AML-193 (cell line): ENCODE data around the gene HAPSTR1.
A peak's percentile ranks its signal among the peaks of the same experiment; 100 is the strongest.

Experiments used
- DNase-seq, 2 experiments: peaks; one replicate each; lab custom pipeline; 2025; lab: John Stamatoyannopoulos, UW

Gene HAPSTR1

DNA sequence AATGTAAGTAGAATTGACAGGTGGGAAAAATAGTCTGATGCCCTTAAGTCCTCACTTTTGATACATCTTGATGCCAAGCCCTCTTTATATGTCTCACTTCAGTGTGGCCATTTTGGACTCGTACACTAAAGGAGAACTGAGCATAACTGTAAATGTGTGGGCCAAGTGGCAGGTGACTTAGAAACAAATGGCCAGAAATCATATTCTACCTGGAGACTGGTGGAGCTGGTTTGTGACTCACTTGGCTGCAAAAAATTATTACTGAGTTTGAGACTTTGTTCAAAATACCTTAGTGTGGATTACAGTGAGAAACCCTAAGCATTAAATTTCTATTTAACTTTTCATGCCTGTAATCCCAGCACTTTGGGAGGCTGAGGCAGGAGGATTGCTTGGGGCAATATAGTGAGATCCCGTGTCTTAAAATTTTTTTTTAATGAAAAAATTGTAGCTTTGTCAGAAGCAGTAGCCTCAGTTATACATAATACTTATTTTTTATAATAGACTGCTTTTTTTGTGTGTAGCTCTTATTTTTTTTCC is 5.0 kb downstream of the HAPSTR1 start:
- no peak for DNase-seq

DNA sequence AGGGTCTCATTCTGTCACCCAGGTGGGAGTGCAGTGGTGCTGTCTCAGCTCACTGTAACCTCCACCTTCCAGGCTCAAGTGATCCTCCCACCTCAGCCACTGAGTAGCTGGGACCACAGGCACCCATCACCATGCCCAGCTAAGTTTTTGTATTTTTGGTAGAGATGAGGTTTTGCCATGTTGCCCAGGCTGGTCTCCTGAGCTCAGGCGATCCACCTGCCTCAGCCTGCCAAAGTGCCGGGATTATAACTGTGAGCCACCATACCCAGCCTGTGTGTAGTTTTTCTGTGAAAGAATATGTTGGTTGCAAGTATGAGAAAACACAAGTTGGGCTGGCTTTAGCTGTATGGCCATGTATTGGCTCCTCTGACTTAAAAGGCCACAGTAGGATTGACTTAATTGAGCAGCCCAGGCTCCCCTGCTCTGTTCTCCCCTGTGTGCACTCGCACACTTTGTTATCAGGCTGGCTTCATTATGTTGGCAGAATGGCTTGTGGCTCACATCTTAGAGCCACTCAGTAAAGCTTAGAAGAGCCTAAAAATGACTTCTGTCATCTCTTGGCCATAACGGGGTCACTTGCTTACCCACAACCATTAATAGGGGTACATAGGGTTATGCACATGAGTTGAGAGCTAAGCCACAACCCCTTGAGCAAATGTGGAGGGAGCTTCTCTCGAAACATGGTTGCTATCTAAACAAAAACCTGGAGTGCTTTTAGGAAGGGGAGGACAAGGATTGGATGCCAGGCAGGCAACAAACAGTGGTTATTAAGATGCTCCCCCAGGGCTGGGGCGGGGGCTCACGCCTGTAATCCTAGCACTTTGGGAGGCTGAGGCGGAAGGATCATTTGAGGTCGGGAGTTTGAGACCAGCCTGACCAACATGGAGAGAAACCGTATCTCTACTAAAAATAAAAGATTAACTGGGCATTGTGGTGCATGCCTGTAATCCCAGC is 6.1 kb downstream of the HAPSTR1 start:
- no peak for DNase-seq

DNA sequence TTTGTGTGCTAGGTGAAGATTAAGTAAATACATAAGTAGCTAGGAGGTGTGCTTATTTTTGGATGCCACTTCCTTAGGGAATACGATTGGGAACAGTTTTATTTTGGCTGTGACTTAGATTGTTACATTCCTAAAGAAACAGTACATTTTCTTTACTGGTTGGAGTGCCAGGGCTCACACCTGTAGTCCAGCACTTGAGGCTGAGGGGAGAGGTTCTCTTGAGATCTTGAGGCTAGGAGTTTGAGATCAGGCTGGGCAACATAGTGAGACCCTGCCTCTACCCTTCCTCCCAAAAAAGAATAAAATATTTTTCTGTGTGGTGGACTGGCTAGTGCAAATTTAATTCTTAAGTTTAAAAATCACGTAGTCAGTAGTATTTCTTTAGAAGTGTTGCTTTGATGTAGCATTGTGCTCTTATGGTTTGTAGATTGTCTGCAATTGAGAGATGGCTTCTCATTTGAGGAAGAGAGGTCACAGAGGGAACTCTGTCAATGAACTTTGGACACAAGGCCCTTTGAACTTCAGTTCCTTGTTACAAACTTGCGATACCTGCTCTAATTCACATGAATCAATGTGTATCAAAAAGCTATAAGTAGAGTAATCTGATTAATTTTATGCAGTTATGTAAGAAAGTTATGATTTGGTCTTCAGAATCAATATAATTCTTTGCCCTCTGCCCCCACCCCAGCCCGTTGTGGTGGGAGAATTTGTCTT is 7.1 kb downstream of the HAPSTR1 start:
- no peak for DNase-seq

DNA sequence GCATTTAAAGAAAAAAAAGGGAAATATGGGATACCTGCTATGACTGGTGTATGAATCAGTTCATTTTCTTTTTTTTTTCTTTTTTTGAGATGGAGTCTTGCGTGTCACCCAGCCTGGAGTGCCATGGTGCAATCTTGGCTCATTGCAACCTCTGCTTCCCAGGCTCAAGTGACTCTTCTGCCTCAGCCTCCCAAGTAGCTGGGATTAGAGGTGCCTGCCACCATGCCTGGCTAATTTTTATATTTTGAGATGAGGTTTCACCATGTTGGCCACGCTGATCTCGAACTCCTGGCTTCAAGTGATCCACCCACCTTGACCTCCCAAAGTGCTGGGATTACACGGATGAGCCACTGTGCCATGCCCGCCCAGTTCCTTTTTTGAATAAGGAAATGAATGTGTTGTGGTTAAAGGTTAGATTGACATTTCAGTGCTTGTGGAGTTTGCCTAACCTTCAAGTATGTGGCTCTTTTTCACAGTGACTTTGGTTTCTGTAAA is 7.7 kb downstream of the HAPSTR1 start:
- DNase-seq: peak; percentile 53 to 59

DNA sequence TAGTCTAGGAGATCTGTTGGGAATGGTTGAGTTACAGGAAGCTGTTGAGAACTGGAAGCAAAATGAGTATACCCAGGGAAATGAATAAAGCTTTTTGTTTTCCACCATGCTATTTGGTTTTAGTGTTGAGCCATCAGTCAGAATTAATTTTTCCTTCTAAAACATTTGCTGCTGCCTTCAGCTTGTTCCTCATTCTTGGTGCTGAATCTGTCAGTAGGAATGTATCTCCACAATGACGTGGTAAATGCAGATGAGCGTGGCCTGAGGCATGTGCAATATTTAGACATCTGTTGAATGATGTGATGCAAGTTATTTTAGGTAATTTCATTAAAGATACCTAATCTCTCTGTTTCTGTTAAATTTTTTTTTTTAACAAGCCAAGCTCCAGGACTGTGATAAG is 10.9 kb downstream of the HAPSTR1 start:
- peak in 1 of 2 experiments; percentile 18 for DNase-seq

DNA sequence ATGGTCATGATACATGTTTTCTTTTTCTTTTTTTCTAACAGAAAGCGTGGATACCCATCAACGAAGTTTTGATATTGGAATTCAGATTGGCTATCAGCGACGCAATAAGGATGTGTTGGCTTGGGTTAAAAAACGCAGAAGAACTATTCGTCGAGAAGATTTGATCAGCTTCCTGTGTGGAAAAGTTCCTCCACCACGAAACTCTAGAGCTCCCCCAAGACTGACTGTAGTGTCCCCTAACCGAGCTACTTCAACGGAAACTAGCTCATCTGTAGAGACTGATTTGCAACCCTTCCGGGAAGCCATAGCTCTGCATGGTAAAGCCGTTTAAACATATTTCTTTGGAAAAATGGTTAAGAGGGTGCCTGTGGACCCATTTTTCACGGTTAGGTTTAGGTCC is 11.5 kb downstream of the HAPSTR1 start:
- no peak for DNase-seq

DNA sequence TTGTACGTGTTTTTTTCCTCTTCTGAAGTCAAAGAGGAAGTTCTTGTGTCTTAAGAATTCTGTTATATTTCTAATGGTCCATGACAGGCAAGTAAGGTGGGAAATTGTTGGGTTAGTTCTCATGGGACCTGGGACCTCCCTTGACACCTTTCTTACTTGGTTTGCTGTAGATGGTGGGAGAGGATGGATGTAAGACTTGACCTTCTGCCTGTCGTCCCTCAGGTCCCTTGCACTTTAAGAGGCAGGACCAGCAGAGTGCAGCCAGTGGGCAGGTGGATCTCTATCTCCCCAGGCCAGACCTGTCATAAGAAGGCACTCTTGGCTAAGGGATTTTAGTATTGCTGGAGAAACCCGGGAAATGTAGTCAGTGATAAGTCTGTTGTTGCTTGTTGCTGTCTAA is 12.1 kb downstream of the HAPSTR1 start:
- no peak for DNase-seq

DNA sequence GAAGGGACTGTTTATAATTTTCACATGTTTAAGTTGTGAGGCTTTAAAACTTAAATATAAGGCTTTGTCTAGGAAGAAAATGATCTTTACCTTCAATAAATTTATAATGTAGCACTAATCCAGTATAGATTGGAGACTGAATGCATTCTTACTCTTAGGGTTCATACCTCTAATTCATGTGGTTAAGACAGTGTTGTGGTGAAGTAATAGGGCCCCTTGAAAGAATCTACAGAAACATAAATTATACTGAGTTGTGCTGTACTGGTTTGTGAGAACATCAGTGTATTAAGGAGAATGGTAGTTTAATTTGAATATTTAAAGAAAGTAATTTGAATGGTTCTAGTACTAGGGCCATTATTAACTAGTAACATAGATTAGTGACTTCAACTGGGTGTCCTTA is 13.7 kb downstream of the HAPSTR1 start:
- no peak for DNase-seq

DNA sequence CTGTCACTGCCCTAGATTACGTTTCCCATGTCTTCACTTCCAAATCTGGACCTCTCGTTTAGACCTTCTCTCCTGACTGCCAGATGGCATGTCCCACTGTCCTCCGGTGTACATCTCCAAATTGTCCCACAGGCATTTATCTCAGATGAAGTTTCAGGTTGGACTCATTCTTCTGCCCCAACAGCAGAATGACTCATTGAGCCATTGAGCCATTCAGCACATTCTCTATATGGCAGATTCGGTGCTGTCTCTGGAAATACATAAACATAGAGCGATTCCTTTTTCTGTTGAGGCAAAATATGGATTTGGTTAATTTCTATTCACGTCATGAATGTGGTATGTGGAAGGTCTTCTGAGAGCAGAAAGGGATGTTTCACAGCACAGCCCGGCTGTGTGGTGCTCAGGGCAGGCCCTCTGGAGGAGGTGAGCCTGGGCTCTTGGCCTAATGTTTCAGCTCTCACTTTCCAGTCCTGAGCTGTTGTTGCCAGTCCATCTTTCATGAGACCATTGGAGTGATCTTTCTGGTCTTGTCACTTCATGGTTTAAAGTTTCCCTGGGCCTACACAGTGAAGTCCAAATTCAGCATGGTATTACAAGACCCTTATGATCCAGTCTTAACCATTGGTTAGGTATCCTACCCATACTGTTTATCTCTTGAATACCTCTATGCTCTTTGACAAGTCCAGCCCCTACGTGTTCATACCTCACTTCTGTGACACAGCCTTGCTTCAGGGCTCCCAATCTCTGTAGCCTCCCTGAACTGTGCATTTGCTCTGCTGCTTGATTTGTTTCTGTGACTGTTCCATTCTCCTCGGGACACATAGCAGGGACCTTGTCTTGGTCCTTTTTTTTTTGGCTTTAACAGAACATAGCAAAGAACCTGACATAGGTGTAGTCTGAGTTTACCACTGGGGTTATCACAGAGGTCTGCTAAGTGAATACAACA is 15.9 kb downstream of the HAPSTR1 start:
- DNase-seq: no peak

DNA sequence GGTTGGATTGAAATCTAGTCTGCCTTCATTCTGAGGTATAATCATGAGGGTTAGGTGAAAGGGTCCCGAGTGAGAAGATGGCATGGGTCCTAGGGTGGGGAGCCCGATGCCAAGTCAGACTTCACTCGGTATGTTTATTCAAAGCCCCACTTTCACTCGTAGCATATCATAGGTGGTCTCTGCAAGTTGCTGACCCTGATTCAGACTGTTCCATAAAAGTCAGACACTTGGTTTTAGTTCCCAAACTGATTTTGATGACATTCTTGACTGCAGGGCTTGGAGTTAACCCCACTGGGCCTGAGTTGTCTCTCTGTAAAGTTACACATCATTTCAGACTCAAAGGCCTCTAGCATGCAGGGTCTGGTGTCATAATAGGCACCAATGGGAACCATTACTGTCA is 17.8 kb downstream of the HAPSTR1 start:
- DNase-seq: no peak

DNA sequence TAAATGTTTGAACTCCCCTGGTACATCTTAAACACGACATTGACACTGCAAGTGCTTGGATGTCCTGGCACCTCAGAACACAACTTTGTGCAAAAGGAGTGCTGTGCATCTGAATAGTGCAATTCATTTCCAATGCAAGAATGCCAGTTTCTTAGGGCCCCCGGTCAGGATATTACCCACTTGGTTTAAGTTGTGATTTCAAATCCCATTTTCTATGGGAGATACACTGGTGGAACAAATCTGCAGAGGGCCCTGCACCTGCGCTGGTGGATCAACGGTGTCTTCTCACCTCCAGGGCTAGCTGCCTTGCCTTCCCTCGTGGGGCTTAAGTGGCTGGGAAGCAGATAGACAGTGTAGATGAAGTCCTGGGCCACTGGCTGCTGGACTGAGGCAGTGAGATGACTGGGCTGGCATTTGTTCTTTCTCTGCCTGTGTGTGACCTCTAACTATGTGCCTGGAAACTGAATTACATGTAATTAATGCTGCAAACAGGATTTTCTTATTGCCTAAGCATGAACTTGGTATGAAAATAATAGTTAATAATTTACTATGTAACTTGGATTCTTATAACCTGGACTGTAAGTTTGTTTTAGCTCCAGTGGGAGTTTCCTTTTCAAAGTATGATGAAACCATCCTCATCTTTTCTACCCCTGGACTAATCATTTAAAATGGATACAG is 20.9 kb downstream of the HAPSTR1 start:
- DNase-seq: no peak

DNA sequence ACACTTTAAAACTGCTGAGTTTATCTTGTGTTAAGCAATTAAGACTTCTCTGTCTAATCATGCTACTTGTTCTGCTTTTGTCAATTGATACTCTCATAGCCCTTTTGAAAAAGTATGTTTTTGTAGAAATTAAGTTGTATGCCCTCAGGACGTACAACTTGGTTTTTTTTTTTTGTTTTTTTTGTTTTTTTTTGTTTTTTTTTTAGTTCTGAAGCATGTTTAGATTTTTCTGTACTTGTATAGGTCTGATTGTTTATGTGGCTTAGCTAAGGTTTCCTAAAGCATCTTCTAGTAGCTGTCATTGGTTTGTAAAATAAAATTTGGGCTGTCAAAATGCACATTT is 21.4 kb downstream of the HAPSTR1 start:
- DNase-seq: no peak

DNA sequence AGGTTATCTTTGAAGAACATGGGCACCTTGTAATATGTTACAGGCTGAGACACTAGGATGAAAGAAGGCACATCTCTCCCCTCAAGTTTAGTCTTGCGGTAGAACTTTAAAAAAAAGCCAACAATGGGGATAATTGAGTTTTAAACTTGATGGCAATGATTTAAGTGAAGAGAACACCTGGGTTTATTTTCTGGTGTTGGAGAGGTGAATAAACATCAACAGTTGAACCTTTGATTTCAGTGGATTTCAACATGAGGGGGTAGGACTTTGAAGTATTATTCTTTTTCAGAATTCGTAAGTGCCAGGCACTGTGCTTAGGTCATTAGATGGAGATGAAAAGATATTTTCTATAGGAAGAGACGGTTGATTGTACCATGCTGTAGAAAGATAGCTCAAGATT is 22.3 kb downstream of the HAPSTR1 start:
- DNase-seq: no peak

DNA sequence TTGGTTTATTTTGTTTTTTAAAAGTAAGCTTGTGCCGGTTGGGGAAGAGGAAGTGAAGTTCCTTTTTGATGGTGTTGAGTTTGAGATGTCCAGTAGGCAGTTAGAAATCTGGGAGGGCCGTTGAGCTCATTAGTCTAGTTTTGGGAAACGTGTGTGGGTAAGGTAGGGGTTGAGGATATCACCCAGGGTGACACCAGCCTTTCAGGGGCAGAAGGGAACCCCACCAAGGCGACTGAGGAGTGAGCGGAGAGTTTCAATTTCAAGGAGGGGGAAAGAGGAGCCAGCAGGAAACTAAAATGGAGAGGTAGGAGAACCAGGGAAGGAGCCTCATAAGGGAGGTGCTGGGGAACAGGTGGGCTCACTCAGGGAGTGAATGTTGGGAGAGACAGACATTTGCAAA is 22.7 kb downstream of the HAPSTR1 start:
- DNase-seq: no peak

DNA sequence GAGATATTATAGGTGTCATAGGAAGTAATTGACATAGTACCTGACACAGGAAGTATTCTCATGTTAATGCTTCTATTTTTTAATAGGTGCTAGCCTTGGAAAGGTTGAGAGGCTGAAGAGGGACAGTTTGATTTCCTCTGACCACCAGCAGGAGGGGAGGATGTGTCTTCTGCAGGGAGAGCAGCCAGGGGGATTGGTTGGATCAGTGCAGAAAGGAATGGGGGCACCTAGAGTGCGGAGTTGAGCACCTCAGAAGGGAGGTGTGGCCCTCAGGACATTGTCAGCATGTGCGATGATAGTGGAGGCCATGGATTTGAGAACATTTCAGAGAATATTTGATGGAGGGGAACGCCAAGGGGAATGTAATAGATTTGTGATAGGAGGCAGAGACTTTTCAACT is 23.4 kb downstream of the HAPSTR1 start:
- DNase-seq: no peak

DNA sequence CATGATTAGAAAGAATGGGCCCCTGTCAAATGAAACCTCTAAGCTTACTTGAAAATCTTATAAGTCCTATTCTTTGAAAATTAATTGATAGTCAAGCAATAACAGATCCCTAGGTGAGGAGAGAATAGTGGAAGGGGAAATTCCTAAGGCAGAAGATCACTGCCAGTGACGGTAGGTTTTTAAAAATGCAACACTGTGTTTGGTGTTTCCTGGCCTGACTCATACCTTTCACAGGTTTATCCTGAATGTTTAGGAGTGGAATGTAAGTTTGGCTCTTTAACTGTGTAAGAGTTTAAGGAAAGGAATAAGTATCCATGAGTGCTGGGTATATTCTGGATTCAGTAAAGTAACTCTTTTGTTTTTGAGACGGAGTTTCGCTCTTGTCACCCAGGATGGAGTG is 23.8 kb downstream of the HAPSTR1 start:
- DNase-seq: no peak

DNA sequence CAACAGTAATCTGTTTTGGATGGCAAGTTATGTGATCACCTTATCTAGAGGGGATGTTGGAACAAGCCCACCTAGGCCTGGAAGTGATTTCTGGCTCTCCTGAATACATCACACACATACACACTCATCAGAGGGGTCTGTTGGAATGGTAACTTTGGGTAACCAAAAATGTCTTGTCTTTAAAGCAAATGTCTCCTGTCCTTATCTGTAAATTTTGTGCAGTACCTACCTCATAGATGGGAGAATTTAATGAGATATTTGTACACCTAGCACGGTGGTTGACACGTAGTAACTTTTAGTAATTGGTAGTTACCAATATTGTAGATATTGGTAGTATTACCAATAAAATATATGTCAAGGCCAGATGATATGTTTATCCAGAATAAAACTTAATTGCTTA is 24.7 kb downstream of the HAPSTR1 start:
- DNase-seq: no peak

DNA sequence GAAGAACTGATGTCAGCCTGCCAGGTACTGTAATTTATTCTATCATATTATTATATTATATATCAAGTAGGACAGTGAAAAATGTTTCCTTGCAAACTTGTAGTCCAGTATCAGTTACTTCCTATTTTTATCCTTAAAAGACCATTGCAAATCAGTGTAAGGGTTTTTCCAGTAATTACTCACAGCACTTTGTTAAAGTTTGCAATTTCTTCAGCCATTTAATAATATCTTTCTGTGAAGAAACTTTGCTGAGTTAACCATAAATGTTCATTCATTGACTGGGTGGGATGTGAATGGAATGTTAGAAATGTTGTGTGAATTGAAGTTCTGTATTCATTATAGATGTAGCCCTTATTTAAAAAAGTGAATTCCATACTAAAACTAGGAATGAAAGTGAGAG is 26.7 kb downstream of the HAPSTR1 start:
- no peak for DNase-seq

DNA sequence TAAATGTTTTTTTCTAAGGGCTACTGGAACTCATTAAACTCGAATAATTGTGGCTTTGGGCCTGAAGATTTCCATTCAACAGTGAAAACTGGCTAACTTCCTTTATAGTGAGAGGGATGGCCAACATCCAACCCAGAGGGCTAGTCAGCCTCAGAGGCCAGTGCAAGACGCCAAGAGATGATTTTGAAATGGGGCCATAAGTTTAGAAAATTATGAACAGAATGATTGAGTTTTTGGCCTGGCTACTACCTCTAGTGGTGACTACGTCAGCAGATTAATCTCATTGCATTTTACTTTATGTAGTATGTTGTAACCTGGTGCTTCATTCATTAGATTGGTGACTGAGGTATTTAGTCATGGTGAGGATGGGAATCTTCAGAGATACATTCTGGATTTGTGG is 28.4 kb downstream of the HAPSTR1 start:
- no peak for DNase-seq

DNA sequence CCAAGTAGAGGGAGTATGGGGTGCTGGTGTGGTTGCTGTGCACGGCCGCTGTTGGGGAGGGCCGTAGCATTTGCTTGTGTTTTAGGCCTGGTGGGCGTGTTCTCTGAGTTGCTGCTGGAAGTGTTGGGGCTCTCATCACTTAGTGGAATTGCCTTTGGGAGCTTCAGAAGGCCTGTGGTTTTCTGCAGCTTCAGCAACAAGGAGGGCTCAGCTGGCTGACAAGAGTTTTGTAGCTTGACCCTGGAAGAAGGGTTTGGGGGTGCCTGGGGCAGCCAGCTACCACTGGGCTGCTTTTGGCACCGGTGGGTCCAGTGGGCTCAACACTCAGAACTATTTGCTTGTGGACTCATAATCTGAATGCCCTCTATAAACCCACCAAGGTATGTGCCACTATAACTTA is 30.9 kb downstream of the HAPSTR1 start:
- DNase-seq: no peak

DNA sequence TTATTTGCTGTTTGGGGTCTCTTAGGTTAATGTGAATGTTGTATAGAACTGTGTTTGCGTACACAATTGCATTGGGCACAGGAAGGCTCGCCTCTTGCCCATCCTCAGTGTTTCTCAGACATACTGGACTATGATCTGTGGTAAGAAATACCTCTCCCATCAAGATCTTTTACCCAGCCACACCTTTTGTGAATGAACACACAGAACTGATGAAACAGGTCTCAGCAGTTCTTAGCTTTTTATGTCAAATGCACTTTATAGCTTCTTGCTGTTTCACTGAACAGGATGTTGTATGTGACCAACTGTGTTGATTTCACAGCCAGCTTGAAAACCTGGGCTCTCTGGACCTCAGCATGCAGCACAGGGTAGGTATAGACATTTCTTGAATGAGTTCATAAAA is 31.5 kb downstream of the HAPSTR1 start:
- no peak for DNase-seq
